Heart left ventricle (tissue), 16 donors: ENCODE results near the gene FTL. TPM values are rescaled to one million over a fixed set of nuclear protein-coding genes. Genes with fewer than 3 reads are reported as not detected.

Experiments used
- ATAC-seq, 4 donors: fragments of 200-7000 bp; cut with Tn5 transposase; one replicate each; pipeline ENCODE4 v1.9.1; 2020 to 2022; ENCODE audit warnings: moderate library complexity in 4 of 4, mild to moderate bottlenecking in 3 of 4, moderate number of reproducible peaks in 1 of 4
- DNase-seq, 5 donors: peaks; one replicate each; pipeline ENCODE4 v3.0.0-alpha.2; 2020
- H3K27ac ChIP-seq, 12 donors: fragments of 200-600 bp; sonication (generic) in 4 of 12; one replicate each; pipeline versions ENCODE4 v1.5.0 to v1.8.0; 2016 to 2022; ENCODE audit warnings: mild to moderate bottlenecking in 2 of 12
- H3K27me3 ChIP-seq, 9 donors: fragments of 200-600 bp; sonication (generic) in 2 of 9; one replicate each; pipeline versions ENCODE4 v1.5.1 to v1.8.0; 2016 to 2022; ENCODE audit warnings: mild to moderate bottlenecking in 3 of 9
- H3K36me3 ChIP-seq, 9 donors: fragments of 200-600 bp; sonication (generic) in 2 of 9; one replicate each; pipeline versions ENCODE4 v1.5.0 to v1.8.0; 2018 to 2022; ENCODE audit warnings: mild to moderate bottlenecking in 2 of 9
- H3K4me1 ChIP-seq, 12 donors: fragments of 200-600 bp; sonication (generic) in 4 of 12; one replicate each; pipeline versions ENCODE4 v1.5.0 to v1.8.0; 2016 to 2022; ENCODE audit warnings: mild to moderate bottlenecking in 3 of 12
- H3K4me3 ChIP-seq, 12 donors: fragments of 200-600 bp; sonication (generic) in 4 of 12; one replicate each; pipeline versions ENCODE4 v1.5.0 to v1.8.0; 2017 to 2022; ENCODE audit warnings: mild to moderate bottlenecking in 9 of 12, moderate library complexity in 4 of 12
- H3K9me3 ChIP-seq, 12 donors: fragments of 200-600 bp; sonication (generic) in 4 of 12; one replicate each; pipeline versions ENCODE4 v1.5.0 to v1.8.0; 2016 to 2022; ENCODE audit warnings: mild to moderate bottlenecking in 1 of 12
- POLR2A ChIP-seq, 2 donors: fragments of 450-650 bp; IDR thresholded peaks; one replicate each; pipeline ENCODE4 v1.6.1; 2017; ENCODE audit warnings: antibody characterized with exemption in 2 of 2, mild to moderate bottlenecking in 2 of 2, moderate library complexity in 2 of 2
- WGBS, 4 donors: extraction: QIAGEN DNeasy Blood & Tissue Kit in 2 of 4; methylation state at CpG; one replicate each; pipeline versions ENCODE4 v1.1.5 to v1.1.7; 2013 to 2018; 5-methylcytosine and 5-hydroxymethylcytosine counted together
- intact Hi-C, 10 donors: fragments of 100-400 bp; cut with DNase I; formaldehyde crosslinking; loops; one replicate each; pipeline versions ENCODE4 v1.11.1 to v1.14.2; 2022
- polyA plus RNA-seq, 2 donors: library from polyadenylated mRNA; stranded (reverse); fragments of 200-250 nt; gene quantifications; one replicate each; pipeline ENCODE4 v1.2.3, GENCODE V29; 2013
- total RNA-seq, 9 donors: library from RNA; depleted of rRNA in 2 of 9; stranded (reverse); fragments of >200 nt in 2 of 9; fragmentation: NEBNext Ultra II Directional in 3 of 9; extraction: Animal tissue kit (Norgen Biotek cat#: 25700) in 3 of 9; gene quantifications; one replicate each; pipeline versions ENCODE4 v1.1.0 to v1.2.4, GENCODE V29; 2016 to 2023
- TF ChIP-seq, protein P1 (sequence below), 12 donors: fragments of 200-600 bp; sonication (generic) in 4 of 12; IDR thresholded peaks; one replicate each; pipeline versions ENCODE4 v1.5.0 to v1.8.0; 2018 to 2022; ENCODE audit warnings: antibody characterized with exemption in 12 of 12, mild to moderate bottlenecking in 5 of 12
- donor health status: ischemic (EF 13 %, LVEDD 7.1; RV severe dilation, severe dysfunction).
- donor health status: healthy with polysubstance abuse.
- donor health status: DM: no; HTN: yes; CAD: no.
- donor health status: DM: no; HTN: no; CAD: no.
- donor health status: ischemic (EF 25% LVEDD 6.9; RV normal size, moderate dysfunction).
- donor health status: ischemic (EF 25% LVEDD 5.7; RV mildly dilated, moderate dysfunction).
- donor health status: healthy.
- donor health status: DM: yes; HTN: yes; CAD: no.
- donor health status: ischemic (EF 35%, LVEDD 5.7; RV mildly dilated, moderate dysfunction).
- donor health status: nonischemic (EF 11% LVEDD 7.7; RV severe dilation, severe dysfunction).
- donor health status: DM: yes; HTN: yes; CAD: no.
- donor health status: PGD.
- donor health status: ischemic (EF 29% LVEDD 5.4; RV normal size, mild dysfunction).
- donor health status: nonischemic (EF 23%, LVEDD 6.1; RV moderate dilation, normal function).

FTL gene
- total and polyA plus RNA-seq, 11 donors = 484 to 6,770 (median 857) TPM

- ATAC-seq = no peak
- Histone ChIP-seq H3K27ac (peak overlapping the region in 3 of 12 donors; percentile 90 to 94 (median 90)), H3K27me3 (no peaks in the 10 kb centered on the region), H3K9me3 (no peaks in the 10 kb centered on the region), H3K36me3 (peaks cover 0 to 84% (median 73%) of the 10 kb centered on the region in 9 donors), H3K4me1 (peaks cover 0 to 33% (median 14%) of the 10 kb centered on the region in 12 donors), H3K4me3 (no peak overlapping the region)
- TF ChIP-seq, protein P1, sequence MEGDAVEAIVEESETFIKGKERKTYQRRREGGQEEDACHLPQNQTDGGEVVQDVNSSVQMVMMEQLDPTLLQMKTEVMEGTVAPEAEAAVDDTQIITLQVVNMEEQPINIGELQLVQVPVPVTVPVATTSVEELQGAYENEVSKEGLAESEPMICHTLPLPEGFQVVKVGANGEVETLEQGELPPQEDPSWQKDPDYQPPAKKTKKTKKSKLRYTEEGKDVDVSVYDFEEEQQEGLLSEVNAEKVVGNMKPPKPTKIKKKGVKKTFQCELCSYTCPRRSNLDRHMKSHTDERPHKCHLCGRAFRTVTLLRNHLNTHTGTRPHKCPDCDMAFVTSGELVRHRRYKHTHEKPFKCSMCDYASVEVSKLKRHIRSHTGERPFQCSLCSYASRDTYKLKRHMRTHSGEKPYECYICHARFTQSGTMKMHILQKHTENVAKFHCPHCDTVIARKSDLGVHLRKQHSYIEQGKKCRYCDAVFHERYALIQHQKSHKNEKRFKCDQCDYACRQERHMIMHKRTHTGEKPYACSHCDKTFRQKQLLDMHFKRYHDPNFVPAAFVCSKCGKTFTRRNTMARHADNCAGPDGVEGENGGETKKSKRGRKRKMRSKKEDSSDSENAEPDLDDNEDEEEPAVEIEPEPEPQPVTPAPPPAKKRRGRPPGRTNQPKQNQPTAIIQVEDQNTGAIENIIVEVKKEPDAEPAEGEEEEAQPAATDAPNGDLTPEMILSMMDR (IDR thresholded peaks at IDR 0.05) = peak in 3 of 12 donors; percentile 7 to 28 (median 13)
- no peak for TF ChIP-seq POLR2A (IDR thresholded peaks at IDR 0.05)
- WGBS, 4 donors = 88 to 90% (median 89%) methylated on average over 13 of the region's 13 CpGs
- no peak for DNase-seq
- intact Hi-C loops = loop anchor here in 2 of 10 donors (10.0 kb wide), 2 partner anchors 181 to 331 kb away; partner anchors contain the start of gene CA11 (in 1 of the 2)
Observed at GRCh38 chr19:48975947-48976847, 11.1 kb downstream of the FTL start.

GRCh38 chr19:48977061-48977460 is 12.0 kb downstream of the FTL start:
- Histone ChIP-seq H3K4me1 (peaks cover 0 to 29% (median 14%) of the 10 kb centered on the region in 12 donors), H3K27me3 (no peaks in the 10 kb centered on the region), H3K9me3 (no peaks in the 10 kb centered on the region), H3K4me3 (no peak overlapping the region), H3K36me3 (peaks cover 0 to 83% (median 74%) of the 10 kb centered on the region in 9 donors), H3K27ac (peak overlapping the region in 10 of 12 donors; percentile 83 to 98 (median 88))
- TF ChIP-seq, protein P1 (IDR thresholded peaks at IDR 0.05) = no peak
- no peak for TF ChIP-seq POLR2A (IDR thresholded peaks at IDR 0.05)
- WGBS, 4 donors = 72 to 88% (median 80%) methylated on average over 2 of the region's 2 CpGs
- intact Hi-C loops = loop anchor here in 2 of 10 donors (10.0 kb wide), 2 partner anchors 182 to 332 kb away; partner anchors contain the start of gene CA11 (in 1 of the 2)
- DNase-seq = no peak
- no peak for ATAC-seq

DNA sequence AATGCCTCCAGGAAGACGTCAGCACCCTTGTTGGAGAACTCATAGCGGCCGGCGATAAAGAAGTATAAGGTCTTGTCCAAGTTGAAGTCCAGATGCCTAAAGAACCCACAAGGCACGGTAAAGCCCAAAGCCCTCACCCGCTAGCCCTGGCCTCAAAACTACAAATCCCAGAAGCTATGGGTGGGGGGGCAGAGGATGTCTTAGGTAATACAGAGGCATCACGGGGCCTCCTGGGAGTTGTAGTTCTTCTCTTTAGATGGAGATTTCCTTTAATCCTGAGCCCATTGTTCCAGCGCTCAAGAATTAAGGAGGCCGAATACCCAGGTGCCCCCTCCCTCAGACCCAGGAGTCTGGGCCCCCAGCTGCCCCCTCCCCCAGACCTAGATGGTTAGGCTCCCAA is 17.2 kb downstream of the FTL start:
- TF ChIP-seq, protein P1 (IDR thresholded peaks at IDR 0.05) = no peak
- Histone ChIP-seq H3K4me1 (peaks cover 0 to 26% (median 14%) of the 10 kb centered on the region in 12 donors), H3K4me3 (no peak overlapping the region), H3K27me3 (no peaks in the 10 kb centered on the region), H3K36me3 (peaks cover 0 to 84% (median 78%) of the 10 kb centered on the region in 9 donors), H3K9me3 (no peaks in the 10 kb centered on the region), H3K27ac (peak overlapping the region in 8 of 12 donors; percentile 28 to 66 (median 39))
- intact Hi-C loops = no loop called here
- no peak for DNase-seq
- no peak for ATAC-seq
- 91 to 94% (median 92%) methylated on average over 8 to 9 of the region's 9 CpGs for WGBS, 4 donors

DNA sequence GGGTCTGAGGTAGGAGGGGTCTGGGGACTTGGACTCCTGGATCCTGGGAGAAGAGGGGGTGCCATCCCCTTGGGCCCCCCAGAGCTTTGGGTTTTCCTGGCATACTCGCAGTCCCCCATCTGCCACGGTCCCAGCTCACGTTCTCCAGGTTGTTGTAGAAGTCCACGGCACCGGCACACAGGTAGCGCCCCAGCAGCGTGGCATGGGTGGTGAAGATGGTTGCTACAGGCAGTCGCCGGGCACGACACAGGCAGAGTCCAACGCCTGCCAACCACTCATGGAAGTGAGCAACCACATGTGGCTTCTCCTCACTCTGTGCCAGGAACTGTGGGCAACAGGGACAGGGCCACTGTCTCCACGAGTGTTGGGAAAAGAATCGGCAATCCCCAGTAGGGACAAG is 20.6 kb downstream of the FTL start:
- intact Hi-C loops = no loop called here
- H3K27ac ChIP-seq = no peak overlapping the region
- H3K4me3 ChIP-seq = no peak overlapping the region
- H3K27me3 ChIP-seq = no peaks in the 10 kb centered on the region
- WGBS, 4 donors = 72 to 90% (median 83%) methylated on average over 10 to 13 of the region's 13 CpGs
- H3K4me1 ChIP-seq = peaks cover 0 to 23% (median 11%) of the 10 kb centered on the region in 12 donors
- TF ChIP-seq, protein P1 (IDR thresholded peaks at IDR 0.05) = no peak
- no peak for TF ChIP-seq POLR2A (IDR thresholded peaks at IDR 0.05)
- ATAC-seq (no peak), DNase-seq (no peak)
- H3K36me3 ChIP-seq = peaks cover 0 to 89% (median 81%) of the 10 kb centered on the region in 9 donors
- H3K9me3 ChIP-seq = no peaks in the 10 kb centered on the region
